Esophagus muscularis mucosa (tissue), 4 donors: ENCODE measurements around the gene LRRK1. TPM values are rescaled to one million over a fixed set of nuclear protein-coding genes. Genes with fewer than 3 reads are reported as not detected.

ENCODE experiments used
- DNase-seq: peaks from one replicate; pipeline ENCODE4 v3.0.0-alpha.2; 2017; ENCODE audit errors: extremely low spot score
- H3K27ac ChIP-seq, 4 donors: fragments of 200-600 bp; sonication (generic); replicated peaks in 1 of 4; 1 replicate in 3 of 4; 2 replicates in 1 of 4; pipeline ENCODE4 v1.5.1; 2016 to 2019; ENCODE audit warnings: mild to moderate bottlenecking in 1 of 4
- H3K27me3 ChIP-seq, 4 donors: fragments of 200-600 bp; sonication (generic); one replicate each; pipeline versions ENCODE4 v1.5.1 to v1.6.0; 2016 to 2019
- H3K36me3 ChIP-seq, 4 donors: fragments of 200-600 bp; sonication (generic); one replicate each; pipeline ENCODE4 v1.5.1; 2016 to 2019
- H3K4me1 ChIP-seq, 4 donors: fragments of 200-600 bp; sonication (generic); one replicate each; pipeline ENCODE4 v1.5.1; 2016 to 2019
- H3K4me3 ChIP-seq, 4 donors: fragments of 200-600 bp; sonication (generic); 1 replicate in 2 of 4; 2 replicates in 2 of 4; pipeline ENCODE4 v1.5.1; 2016 to 2019; ENCODE audit warnings: mild to moderate bottlenecking in 4 of 4, moderate library complexity in 1 of 4
- H3K9me3 ChIP-seq, 4 donors: fragments of 200-600 bp; sonication (generic); 1 replicate in 3 of 4; 2 replicates in 1 of 4; pipeline ENCODE4 v1.5.1; 2016 to 2019
- CTCF ChIP-seq, 3 experiments: fragments of 200-600 bp in 2 of 3; fragments of 450-650 bp in 1 of 3; sonication (generic) in 2 of 3; IDR thresholded peaks; one replicate each; pipeline ENCODE4 v1.5.1; 2017 to 2019; ENCODE audit warnings: antibody characterized with exemption in 3 of 3, mild to moderate bottlenecking in 2 of 3, moderate library complexity in 1 of 3
- EP300 ChIP-seq: sonication (generic); formaldehyde crosslinking; IDR thresholded peaks from one replicate; pipeline ENCODE4 v1.6.1; 2017; ENCODE audit warnings: antibody characterized with exemption
- POLR2A ChIP-seq: fragments of 450-650 bp; IDR thresholded peaks from one replicate; pipeline ENCODE4 v1.6.1; 2017; ENCODE audit warnings: antibody characterized with exemption, moderate library complexity, mild to moderate bottlenecking, low read depth
- POLR2AphosphoS5 ChIP-seq, 2 donors: sonication (generic); formaldehyde crosslinking; IDR thresholded peaks; one replicate each; pipeline ENCODE4 v1.6.1; 2017; ENCODE audit warnings: antibody characterized with exemption in 2 of 2
- WGBS: methylation state at CpG from one replicate; pipeline ENCODE4 v1.1.5; 2018; 5-methylcytosine and 5-hydroxymethylcytosine counted together
- intact Hi-C: fragments of 100-400 bp; cut with DNase I; formaldehyde crosslinking; loops from one replicate; pipeline ENCODE4 v1.15.1; 2023
- total RNA-seq, 4 donors: library from RNA; depleted of rRNA; stranded (reverse); fragments of >200 nt; gene quantifications; one replicate each; pipeline versions ENCODE4 v1.1.0 to v1.2.1, GENCODE V29; 2016

The LRRK1 gene
- total RNA-seq, 4 donors from 2014 or later = 11.3 to 18.0 (median 15.4) TPM

- Histone ChIP-seq H3K4me3 (no peak overlapping the region), H3K9me3 (no peaks in the 10 kb centered on the region), H3K36me3 (peaks cover 0 to 10% (median 7%) of the 10 kb centered on the region in 4 donors), H3K27ac (peak overlapping the region in 2 of 4 donors; percentile 17 to 47), H3K27me3 (peaks cover 0 to 16% (median 4%) of the 10 kb centered on the region in 4 donors), H3K4me1 (peaks cover 0 to 30% (median 20%) of the 10 kb centered on the region in 4 donors)
- 91% methylated on average over 7 of the region's 7 CpGs for whole genome bisulfite sequencing
- TF ChIP-seq POLR2A (no peak), EP300 (no peak), CTCF (IDR thresholded peaks at IDR 0.05) (no peak), POLR2AphosphoS5 (IDR thresholded peaks at IDR 0.05) (no peak)
- DNase-seq = no peak
- intact Hi-C loops = no loop called here
These were observed 3.9 kb downstream of the LRRK1 start for GRCh38 chr15:100923076-100923475.

- Histone ChIP-seq H3K9me3 (no peaks in the 10 kb centered on the region), H3K27ac (no peak overlapping the region), H3K4me1 (peaks cover 0 to 22% (median 12%) of the 10 kb centered on the region in 4 donors), H3K4me3 (no peak overlapping the region), H3K27me3 (peaks cover 0 to 8% (median 0%) of the 10 kb centered on the region in 4 donors), H3K36me3 (peaks cover 0 to 10% (median 7%) of the 10 kb centered on the region in 4 donors)
- intact Hi-C loops = no loop called here
- no peak for DNase-seq
- WGBS = 90% methylated on average over 5 of the region's 5 CpGs
- TF ChIP-seq CTCF (IDR thresholded peaks at IDR 0.05) (no peak), EP300 (no peak), POLR2AphosphoS5 (IDR thresholded peaks at IDR 0.05) (no peak), POLR2A (no peak)
These were observed 4.7 kb downstream of the LRRK1 start for GRCh38 chr15:100923902-100924301.

- Histone ChIP-seq H3K27me3 (peaks cover 0 to 5% (median 0%) of the 10 kb centered on the region in 4 donors), H3K9me3 (no peaks in the 10 kb centered on the region), H3K36me3 (peaks cover 0 to 10% (median 7%) of the 10 kb centered on the region in 4 donors), H3K27ac (no peak overlapping the region), H3K4me3 (no peak overlapping the region), H3K4me1 (peaks cover 0 to 19% (median 10%) of the 10 kb centered on the region in 4 donors)
- WGBS = 88% methylated on average over 11 of the region's 11 CpGs
- intact Hi-C loops = no loop called here
- TF ChIP-seq EP300 (no peak), POLR2AphosphoS5 (IDR thresholded peaks at IDR 0.05) (no peak)
- no peak for DNase-seq
These were observed 5.3 kb downstream of the LRRK1 start for GRCh38 chr15:100924436-100924835.

GRCh38 chr15:100925480-100925879 is 6.3 kb downstream of the LRRK1 start:
- H3K36me3 ChIP-seq = peaks cover 0 to 10% (median 8%) of the 10 kb centered on the region in 4 donors
- TF ChIP-seq POLR2A = no peak
- no peak for TF ChIP-seq CTCF (IDR thresholded peaks at IDR 0.05)
- TF ChIP-seq POLR2AphosphoS5 (IDR thresholded peaks at IDR 0.05) = no peak
- TF ChIP-seq EP300 = no peak
- peak; percentile 72 for DNase-seq
- H3K27ac ChIP-seq = no peak overlapping the region
- WGBS = 95% methylated on average over 8 of the region's 8 CpGs
- peaks cover 0 to 9% (median under 1%) of the 10 kb centered on the region in 4 donors for H3K4me1 ChIP-seq
- peaks cover 0 to 5% (median 0%) of the 10 kb centered on the region in 4 donors for H3K27me3 ChIP-seq
- no peak overlapping the region for H3K4me3 ChIP-seq
- H3K9me3 ChIP-seq = no peaks in the 10 kb centered on the region
- intact Hi-C loops = no loop called here

GRCh38 chr15:100926258-100926657 is 7.1 kb downstream of the LRRK1 start:
- DNase-seq = peak; percentile 70
- WGBS = 94% methylated on average over 11 of the region's 11 CpGs

More at GRCh38 chr15:100926258-100926657, 7.1 kb downstream of the LRRK1 start:
- no peaks in the 10 kb centered on the region for H3K27me3 ChIP-seq
- H3K9me3 ChIP-seq = no peaks in the 10 kb centered on the region
- no peak overlapping the region for H3K4me3 ChIP-seq
- H3K36me3 ChIP-seq = peaks cover 0 to 10% (median 8%) of the 10 kb centered on the region in 4 donors
- TF ChIP-seq EP300 (no peak), POLR2A (no peak), CTCF (IDR thresholded peaks at IDR 0.05) (no peak), POLR2AphosphoS5 (IDR thresholded peaks at IDR 0.05) (no peak)
- intact Hi-C loops = no loop called here
- H3K27ac ChIP-seq = no peak overlapping the region
- H3K4me1 ChIP-seq = peaks cover 0 to 2% (median 0%) of the 10 kb centered on the region in 4 donors
